Upper lobe of left lung (tissue), 6 donors: Measurements from ENCODE around the gene HAL. TPM values are rescaled to one million over a fixed set of nuclear protein-coding genes. Genes with fewer than 3 reads are reported as not detected.

Experiments used
- ATAC-seq, 2 donors: fragments of 200-7000 bp; cut with Tn5 transposase; one replicate each; pipeline ENCODE4 v1.9.1; 2022; ENCODE audit warnings: mild to moderate bottlenecking in 2 of 2, moderate library complexity in 2 of 2; ENCODE audit not compliant: low FRiP score in 2 of 2
- DNase-seq, 2 donors: peaks; one replicate each; pipeline ENCODE4 v3.0.0-alpha.2; 2019 to 2020
- H3K27ac ChIP-seq, 4 donors: fragments of 200-600 bp; sonication (generic); one replicate each; pipeline ENCODE4 v1.5.1; 2016 to 2019
- H3K27me3 ChIP-seq, 4 donors: fragments of 200-600 bp; sonication (generic); one replicate each; pipeline ENCODE4 v1.5.1; 2017 to 2019
- H3K36me3 ChIP-seq, 4 donors: fragments of 200-600 bp; sonication (generic); one replicate each; pipeline ENCODE4 v1.5.1; 2016 to 2019
- H3K4me1 ChIP-seq, 4 donors: fragments of 200-600 bp; sonication (generic); one replicate each; pipeline ENCODE4 v1.5.1; 2018 to 2019
- H3K4me3 ChIP-seq, 4 donors: fragments of 200-600 bp; sonication (generic); one replicate each; pipeline ENCODE4 v1.5.1; 2017 to 2019; ENCODE audit warnings: mild to moderate bottlenecking in 2 of 4, moderate library complexity in 1 of 4
- H3K9me3 ChIP-seq, 4 donors: fragments of 200-600 bp; sonication (generic); one replicate each; pipeline ENCODE4 v1.5.1; 2018 to 2019
- EP300 ChIP-seq, 4 donors: sonication (generic); formaldehyde crosslinking; IDR thresholded peaks; one replicate each; pipeline ENCODE4 v1.5.1; 2017; ENCODE audit warnings: antibody characterized with exemption in 4 of 4, control low read depth in 2 of 4
- POLR2A ChIP-seq, 4 donors: fragments of 450-650 bp; IDR thresholded peaks; one replicate each; pipeline ENCODE4 v1.5.1; 2016 to 2017; ENCODE audit warnings: antibody characterized with exemption in 4 of 4, mild to moderate bottlenecking in 2 of 4
- POLR2AphosphoS5 ChIP-seq, 2 donors: sonication (generic); formaldehyde crosslinking; IDR thresholded peaks; one replicate each; pipeline ENCODE4 v1.5.1; 2017; ENCODE audit warnings: antibody characterized with exemption in 2 of 2
- WGBS, 2 donors: methylation state at CpG; one replicate each; pipeline ENCODE4 v1.1.5; 2017 to 2018; 5-methylcytosine and 5-hydroxymethylcytosine counted together
- total RNA-seq, 6 donors: library from RNA; depleted of rRNA in 4 of 6; stranded (reverse); fragments of >200 nt in 4 of 6; gene quantifications; one replicate each; pipeline versions ENCODE4 v1.1.0 to v1.2.1, GENCODE V29; 2016 to 2021
- TF ChIP-seq, protein P1 (sequence below), 6 experiments: fragments of 450-650 bp in 4 of 6; fragments of 200-600 bp in 2 of 6; sonication (generic) in 2 of 6; IDR thresholded peaks; one replicate each; pipeline ENCODE4 v1.5.1; 2016 to 2019; ENCODE audit warnings: antibody characterized with exemption in 6 of 6
- donor health status: DM: no; HTN: no; CAD: no; lungs with moderate emphysema.
- donor health status: DM: no; HTN: yes; CAD: no; lungs with severe emphysema.

HAL gene
- total RNA-seq, 6 donors from 2014 or later, result 3.0 to 11.5 (median 5.2) TPM

DNA sequence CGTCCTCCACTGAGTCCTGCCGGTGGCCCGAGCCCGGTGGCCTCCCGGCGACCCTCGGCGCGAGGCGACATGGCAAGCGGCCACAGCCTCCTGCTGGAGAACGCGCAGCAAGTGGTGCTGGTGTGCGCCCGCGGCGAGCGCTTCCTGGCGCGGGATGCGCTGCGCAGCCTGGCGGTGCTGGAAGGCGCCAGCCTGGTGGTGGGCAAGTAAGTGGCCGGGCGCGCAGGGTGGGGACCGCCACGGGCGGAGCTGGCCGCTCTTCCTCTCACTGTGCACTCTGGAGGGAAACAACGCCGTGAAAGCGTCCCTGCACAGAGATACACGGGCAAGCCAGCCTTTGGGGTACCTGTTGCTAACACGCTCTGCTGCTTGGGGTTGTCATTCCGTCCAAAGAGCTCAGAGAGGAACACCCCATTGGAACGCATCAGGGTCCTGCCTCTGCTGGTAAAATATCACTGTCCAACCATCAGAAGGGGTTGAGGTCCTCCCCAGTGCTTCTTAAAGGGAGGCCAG lies 52.8 kb downstream of the HAL start, which contains the start of gene AMDHD1:
Gene AMDHD1 (plus strand): TSS at position 2 of the 513 bp plus-strand sequence. CDS start 68 bp downstream, at position 70.
- peak; percentile 62 to 93 for DNase-seq
- ATAC-seq, result peak; percentile 82 to 88
- H3K9me3 ChIP-seq, result no peaks in the 10 kb centered on the region
- H3K4me1 ChIP-seq, result peaks cover 7 to 20% (median 12%) of the 10 kb centered on the region in 4 donors
- TF ChIP-seq, protein P1, sequence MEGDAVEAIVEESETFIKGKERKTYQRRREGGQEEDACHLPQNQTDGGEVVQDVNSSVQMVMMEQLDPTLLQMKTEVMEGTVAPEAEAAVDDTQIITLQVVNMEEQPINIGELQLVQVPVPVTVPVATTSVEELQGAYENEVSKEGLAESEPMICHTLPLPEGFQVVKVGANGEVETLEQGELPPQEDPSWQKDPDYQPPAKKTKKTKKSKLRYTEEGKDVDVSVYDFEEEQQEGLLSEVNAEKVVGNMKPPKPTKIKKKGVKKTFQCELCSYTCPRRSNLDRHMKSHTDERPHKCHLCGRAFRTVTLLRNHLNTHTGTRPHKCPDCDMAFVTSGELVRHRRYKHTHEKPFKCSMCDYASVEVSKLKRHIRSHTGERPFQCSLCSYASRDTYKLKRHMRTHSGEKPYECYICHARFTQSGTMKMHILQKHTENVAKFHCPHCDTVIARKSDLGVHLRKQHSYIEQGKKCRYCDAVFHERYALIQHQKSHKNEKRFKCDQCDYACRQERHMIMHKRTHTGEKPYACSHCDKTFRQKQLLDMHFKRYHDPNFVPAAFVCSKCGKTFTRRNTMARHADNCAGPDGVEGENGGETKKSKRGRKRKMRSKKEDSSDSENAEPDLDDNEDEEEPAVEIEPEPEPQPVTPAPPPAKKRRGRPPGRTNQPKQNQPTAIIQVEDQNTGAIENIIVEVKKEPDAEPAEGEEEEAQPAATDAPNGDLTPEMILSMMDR (IDR thresholded peaks at IDR 0.05), result peak; percentile 25 to 59 (median 45)
- peak in 1 of 2 donors; percentile 34 for TF ChIP-seq POLR2AphosphoS5 (IDR thresholded peaks at IDR 0.05)
- TF ChIP-seq EP300 (IDR thresholded peaks at IDR 0.05), result no peak
- TF ChIP-seq POLR2A (IDR thresholded peaks at IDR 0.05), result no peak
- no peaks in the 10 kb centered on the region for H3K36me3 ChIP-seq
- H3K4me3 ChIP-seq, result peak within 1 kb of the TSS; percentile 83 to 95 (median 86)
- peak within 1 kb of the TSS; percentile 78 to 94 (median 92) for H3K27ac ChIP-seq
- no peaks in the 10 kb centered on the region for H3K27me3 ChIP-seq
- WGBS, 2 donors, result 0 to 3% methylated on average over 11 to 24 of the region's 38 CpGs

DNA sequence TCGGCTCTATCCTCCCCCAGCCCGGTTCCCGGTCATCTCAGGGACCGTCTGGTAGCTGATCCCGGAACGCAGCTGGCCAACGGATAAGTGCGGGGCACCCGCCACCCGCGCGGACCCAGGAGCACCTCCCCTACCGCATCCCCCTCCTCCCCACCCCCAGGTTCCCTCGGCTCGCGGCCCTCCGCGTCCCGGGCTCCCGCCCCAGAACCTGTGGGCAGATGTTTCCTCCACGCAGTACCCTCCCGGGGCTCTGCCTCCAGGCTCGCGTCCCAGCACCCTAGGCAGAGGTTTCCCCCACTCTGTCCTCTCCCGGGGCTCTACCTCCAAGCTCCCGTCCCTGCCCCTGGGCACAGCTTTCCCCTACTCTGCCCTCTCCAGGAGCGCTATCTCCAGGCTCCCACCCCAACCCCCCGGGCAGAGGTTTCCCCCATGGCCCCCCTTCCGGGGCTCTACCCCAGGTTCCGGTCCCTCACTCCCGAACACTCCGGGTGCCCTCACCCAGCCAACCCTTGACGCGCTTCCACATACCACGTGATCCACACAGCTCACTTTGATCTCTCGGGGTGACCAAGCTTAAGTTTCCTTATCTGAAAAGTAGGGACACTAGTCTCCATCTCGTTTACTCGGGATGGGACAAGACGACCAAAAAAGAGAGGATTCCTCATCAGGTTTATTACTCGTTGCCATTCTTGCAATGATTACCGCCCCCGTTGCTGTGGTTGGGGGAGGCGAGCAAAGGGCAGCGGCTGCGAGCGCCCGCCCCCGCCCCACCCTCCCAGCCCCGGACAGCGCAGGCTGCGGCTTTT lies 53.4 kb downstream of the HAL start, which contains the start of gene CCDC38:
Gene CCDC38 (minus strand): TSS at position 91 of the 806 bp plus-strand sequence. CDS start 6,105 bp downstream, outside the sequence.
- WGBS, 2 donors, result 0 to 1% methylated on average over 31 to 32 of the region's 51 CpGs
- Histone ChIP-seq H3K36me3 (no peaks in the 10 kb centered on the region), H3K27me3 (no peaks in the 10 kb centered on the region), H3K9me3 (no peaks in the 10 kb centered on the region), H3K4me3 (peak within 1 kb of the TSS; percentile 83 to 95 (median 86)), H3K27ac (peak within 1 kb of the TSS; percentile 78 to 94 (median 92)), H3K4me1 (peaks cover 7 to 20% (median 12%) of the 10 kb centered on the region in 4 donors)
- DNase-seq (peak; percentile 87 to 90), ATAC-seq (peak; percentile 97 to 98)
- TF ChIP-seq POLR2A (IDR thresholded peaks at IDR 0.05) (peak in 1 of 4 donors; percentile 54), POLR2AphosphoS5 (IDR thresholded peaks at IDR 0.05) (no peak), EP300 (IDR thresholded peaks at IDR 0.05) (no peak)
- TF ChIP-seq, protein P1 (IDR thresholded peaks at IDR 0.05), result no peak

DNA sequence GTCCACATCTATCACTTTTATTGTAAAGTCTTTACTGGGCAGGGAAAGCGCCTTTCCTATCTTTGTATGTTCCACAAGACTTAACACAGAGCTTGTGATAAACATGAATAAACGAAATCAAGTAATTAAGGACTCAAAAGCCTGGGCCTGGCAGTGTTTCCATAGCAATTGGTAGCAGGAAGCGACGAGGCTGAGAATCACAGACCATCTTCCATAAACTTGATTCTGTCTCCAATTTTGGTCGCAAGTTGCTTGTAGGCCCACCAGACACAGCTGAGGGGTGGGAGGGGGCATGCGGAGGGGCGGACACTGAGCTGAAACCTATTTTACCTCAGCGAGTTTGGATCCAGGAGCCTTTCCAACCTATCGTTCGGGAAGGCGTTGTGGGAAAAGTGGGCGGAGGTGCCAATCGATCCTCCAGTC lies 54.0 kb downstream of the HAL start:
- Histone ChIP-seq H3K4me3 (peak overlapping the region; percentile 83 to 95 (median 86)), H3K27me3 (no peaks in the 10 kb centered on the region), H3K9me3 (no peaks in the 10 kb centered on the region), H3K36me3 (no peaks in the 10 kb centered on the region), H3K27ac (peak overlapping the region; percentile 78 to 94 (median 92)), H3K4me1 (peaks cover 7 to 20% (median 12%) of the 10 kb centered on the region in 4 donors)
- WGBS, 2 donors, result 9 to 11% methylated on average over 11 to 13 of the region's 13 CpGs
- ATAC-seq (no peak), DNase-seq (no peak)
- no peak for TF ChIP-seq EP300 (IDR thresholded peaks at IDR 0.05)
- no peak for TF ChIP-seq POLR2AphosphoS5 (IDR thresholded peaks at IDR 0.05)
- no peak for TF ChIP-seq POLR2A (IDR thresholded peaks at IDR 0.05)
- TF ChIP-seq, protein P1 (IDR thresholded peaks at IDR 0.05), result no peak

DNA sequence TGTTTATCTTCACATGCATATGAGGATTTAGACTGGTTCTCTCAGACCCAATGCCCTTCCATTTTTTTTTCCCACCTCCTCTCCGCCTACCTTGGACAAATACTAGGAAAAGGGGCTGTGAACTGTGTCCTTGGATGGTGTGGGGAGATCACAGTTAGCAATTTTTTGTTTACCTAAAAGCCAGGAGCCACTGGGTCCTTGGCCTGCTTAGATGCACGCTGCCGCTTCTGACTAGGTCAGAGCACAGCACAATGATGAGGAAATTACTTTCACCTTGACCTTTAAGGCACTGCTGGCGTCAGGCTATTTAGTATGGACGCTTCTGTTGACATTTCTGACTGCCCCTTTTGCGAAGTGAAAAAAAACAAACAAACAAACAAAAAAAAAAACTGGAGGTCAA lies 55.6 kb downstream of the HAL start:
- Histone ChIP-seq H3K27me3 (no peaks in the 10 kb centered on the region), H3K4me3 (no peak overlapping the region), H3K36me3 (no peaks in the 10 kb centered on the region), H3K27ac (no peak overlapping the region), H3K4me1 (peaks cover 7 to 20% (median 12%) of the 10 kb centered on the region in 4 donors), H3K9me3 (no peaks in the 10 kb centered on the region)
- TF ChIP-seq POLR2AphosphoS5 (IDR thresholded peaks at IDR 0.05), result no peak
- no peak for TF ChIP-seq POLR2A (IDR thresholded peaks at IDR 0.05)
- TF ChIP-seq EP300 (IDR thresholded peaks at IDR 0.05), result no peak
- TF ChIP-seq, protein P1 (IDR thresholded peaks at IDR 0.05), result no peak
- DNase-seq (no peak), ATAC-seq (no peak)
- WGBS, 2 donors, result 68 to 89% methylated on average over 6 of the region's 6 CpGs

Other genes with a start within 250 kb of the HAL start
- 100 to 1,000 TPM in 2 of 6 donors, 10 to 100 TPM in 4; 74.1 to 115 (median 94.3) TPM for gene NTN4, start 205.6 kb downstream of the HAL start, total RNA-seq
- 10 to 100 TPM in 4 of 6 donors, 1 to 10 TPM in 2; 2.1 to 16.6 (median 14.3) TPM for gene SNRPF, start 137.4 kb downstream of the HAL start, total RNA-seq
- gene CCDC38, start 53.7 kb downstream of the HAL start, total RNA-seq, result under 1 TPM in 2 of 6 donors, not detected in 4; 0.13 to 0.14 TPM
- gene AMDHD1, start 53.0 kb downstream of the HAL start, total RNA-seq, result 1 to 10 TPM in 4 of 6 donors, under 1 TPM in 1, not detected in 1; 0.91 to 2.2 (median 1.9) TPM
- 100 to 1,000 TPM; 110 to 314 (median 254) TPM for gene LTA4H, start 39.2 kb upstream of the HAL start, total RNA-seq
- gene ELK3, start 198.0 kb upstream of the HAL start, total RNA-seq, result 10 to 100 TPM in 5 of 6 donors, 1 to 10 TPM in 1; 7.3 to 38.4 (median 22.1) TPM